Transverse colon (tissue), 4 donors: ENCODE results near the gene INSM1. TPM values are rescaled to one million over a fixed set of nuclear protein-coding genes. Genes with fewer than 3 reads are reported as not detected.

ENCODE experiments used
- DNase-seq: peaks from one replicate; pipeline ENCODE4 v3.0.0-alpha.2; 2019
- H3K27ac ChIP-seq, 4 donors: fragments of 200-600 bp; sonication (generic); 2 replicates each; pipeline ENCODE4 v1.5.1; 2016 to 2018; ENCODE audit warnings: inconsistent platforms in 4 of 4
- H3K27me3 ChIP-seq: fragments of 200-600 bp; sonication (generic); 2 replicates; pipeline ENCODE4 v1.5.1; 2017; ENCODE audit warnings: inconsistent platforms
- H3K36me3 ChIP-seq, 4 donors: fragments of 200-600 bp; sonication (generic); 2 replicates each; pipeline ENCODE4 v1.5.1; 2017 to 2019; ENCODE audit warnings: inconsistent platforms in 4 of 4
- H3K4me1 ChIP-seq, 4 donors: fragments of 200-600 bp; sonication (generic); 2 replicates each; pipeline ENCODE4 v1.5.1; 2017 to 2020; ENCODE audit warnings: inconsistent platforms in 4 of 4
- H3K4me3 ChIP-seq, 4 donors: fragments of 200-600 bp; sonication (generic); 1 replicate in 1 of 4; 2 replicates in 3 of 4; pipeline versions ENCODE4 v1.5.1 to v1.6.1; 2017 to 2019; ENCODE audit warnings: inconsistent platforms in 4 of 4
- H3K9me3 ChIP-seq, 2 donors: fragments of 200-600 bp; sonication (generic); 2 replicates each; pipeline ENCODE4 v1.5.1; 2017 to 2019; ENCODE audit warnings: inconsistent platforms in 2 of 2
- CTCF ChIP-seq, 5 experiments: fragments of 200-600 bp in 3 of 5; fragments of 450-650 bp in 2 of 5; sonication (generic) in 3 of 5; IDR thresholded peaks; 1 replicate in 2 of 5; 2 replicates in 3 of 5; pipeline ENCODE4 v1.5.1; 2016 to 2017; ENCODE audit warnings: antibody characterized with exemption in 5 of 5, inconsistent platforms in 3 of 5, mild to moderate bottlenecking in 2 of 5, moderate library complexity in 1 of 5
- EP300 ChIP-seq: sonication (generic); formaldehyde crosslinking; IDR thresholded peaks from one replicate; pipeline ENCODE4 v1.6.1; 2017; ENCODE audit warnings: antibody characterized with exemption, low read depth
- POLR2A ChIP-seq: fragments of 450-650 bp; IDR thresholded peaks from one replicate; pipeline ENCODE4 v1.6.1; 2016; ENCODE audit warnings: antibody characterized with exemption, mild to moderate bottlenecking, moderate library complexity
- POLR2AphosphoS5 ChIP-seq, 3 donors: sonication (generic); formaldehyde crosslinking; IDR thresholded peaks; one replicate each; pipeline ENCODE4 v1.6.1; 2016; ENCODE audit warnings: antibody characterized with exemption in 3 of 3
- WGBS, 2 donors: methylation state at CpG; one replicate each; pipeline ENCODE4 v1.1.5; 2018; ENCODE audit warnings: low coverage in 1 of 2; 5-methylcytosine and 5-hydroxymethylcytosine counted together
- in situ Hi-C, 4 donors: fragments of 200-750 bp; cut with MboI; loops; one replicate each; pipeline versions ENCODE4 v1.15.0 to v1.15.1; 2017; ENCODE audit warnings: low sequenced_read_pairs in 3 of 4, low pct_ligation_motif_present in 1 of 4, low pct_unique_long_range_greater_than_20kb in 1 of 4
- intact Hi-C: fragments of 100-400 bp; cut with DNase I; formaldehyde crosslinking; loops from one replicate; pipeline ENCODE4 v1.15.1; 2023; ENCODE audit warnings: low total_unique reads
- total RNA-seq, 4 donors: library from RNA; depleted of rRNA; stranded (reverse); fragments of >200 nt; gene quantifications; one replicate each; pipeline ENCODE4 v1.1.0, GENCODE V29; 2016

Gene INSM1
- total RNA-seq, 4 donors from 2014 or later = 0.60 to 3.0 (median 1.4) TPM

- Histone ChIP-seq H3K36me3 (no peaks in the 10 kb centered on the region), H3K27ac (no peak overlapping the region), H3K4me3 (no peak overlapping the region), H3K4me1 (no peaks in the 10 kb centered on the region), H3K27me3 (no peaks in the 10 kb centered on the region), H3K9me3 (no peaks in the 10 kb centered on the region)
- WGBS, 2 donors = 85 to 100% methylated on average over 1 to 2 of the region's 2 CpGs
- in situ Hi-C loops (no loop called here), intact Hi-C loops (no loop called here)
- no peak for DNase-seq
- no peak for TF ChIP-seq CTCF (IDR thresholded peaks at IDR 0.05)
- no peak for TF ChIP-seq POLR2AphosphoS5 (IDR thresholded peaks at IDR 0.05)
- no peak for TF ChIP-seq EP300
- TF ChIP-seq POLR2A = no peak
These were observed 36.1 kb upstream of the INSM1 start for GRCh38 chr20:20331817-20332216.

GRCh38 chr20:20333866-20334265 lies 34.0 kb upstream of the INSM1 start:
- Histone ChIP-seq H3K4me3 (no peak overlapping the region), H3K4me1 (no peaks in the 10 kb centered on the region), H3K27me3 (no peaks in the 10 kb centered on the region), H3K9me3 (no peaks in the 10 kb centered on the region), H3K36me3 (no peaks in the 10 kb centered on the region), H3K27ac (no peak overlapping the region)
- DNase-seq = no peak
- intact Hi-C loops (no loop called here), in situ Hi-C loops (no loop called here)
- WGBS, 2 donors = 60 to 75% methylated on average over 3 to 6 of the region's 6 CpGs
- no peak for TF ChIP-seq POLR2A
- TF ChIP-seq CTCF (IDR thresholded peaks at IDR 0.05) = no peak
- TF ChIP-seq EP300 = no peak
- TF ChIP-seq POLR2AphosphoS5 (IDR thresholded peaks at IDR 0.05) = no peak

GRCh38 chr20:20334489-20334888 lies 33.4 kb upstream of the INSM1 start:
- whole genome bisulfite sequencing, 2 donors = 39 to 40% methylated on average over 5 of the region's 5 CpGs
- no peak overlapping the region for H3K27ac ChIP-seq
- H3K9me3 ChIP-seq = no peaks in the 10 kb centered on the region
- intact Hi-C loops (no loop called here), in situ Hi-C loops (no loop called here)
- no peaks in the 10 kb centered on the region for H3K4me1 ChIP-seq
- H3K4me3 ChIP-seq = no peak overlapping the region
- H3K36me3 ChIP-seq = no peaks in the 10 kb centered on the region
- no peaks in the 10 kb centered on the region for H3K27me3 ChIP-seq
- TF ChIP-seq EP300 (no peak), CTCF (IDR thresholded peaks at IDR 0.05) (no peak), POLR2AphosphoS5 (IDR thresholded peaks at IDR 0.05) (no peak), POLR2A (no peak)
- DNase-seq = no peak

DNA sequence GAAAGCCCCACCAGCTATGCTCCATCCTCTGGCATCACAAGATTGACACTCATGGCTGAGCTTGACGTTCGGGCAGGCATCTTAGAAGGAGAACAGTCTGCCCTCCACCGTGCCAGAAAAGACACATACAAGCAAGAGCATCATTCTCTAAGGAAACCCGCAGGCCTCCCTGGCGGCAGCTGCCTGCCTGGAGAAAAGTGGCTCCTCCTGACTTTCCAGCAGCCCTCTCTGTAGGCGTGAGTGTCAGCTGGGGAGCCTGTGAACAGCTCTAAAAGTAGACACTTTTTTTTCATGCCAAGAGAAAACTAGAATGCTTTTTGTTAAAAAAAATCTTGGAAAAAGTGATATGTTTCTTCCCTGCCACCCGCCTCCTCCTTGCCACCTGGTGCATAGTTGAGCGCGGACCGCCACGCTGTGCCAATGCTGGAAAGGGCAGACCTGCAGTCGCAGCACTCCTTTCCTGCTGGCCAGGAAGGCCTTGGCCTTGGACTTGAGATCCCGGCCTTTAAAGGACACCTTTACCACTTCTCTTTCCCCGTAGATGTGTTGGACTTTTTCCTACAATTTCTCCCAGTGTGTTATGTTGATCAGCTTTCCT lies 29.7 kb upstream of the INSM1 start:
- DNase-seq = no peak
- no peaks in the 10 kb centered on the region for H3K4me1 ChIP-seq
- TF ChIP-seq CTCF (IDR thresholded peaks at IDR 0.05) (no peak), POLR2A (no peak), EP300 (no peak), POLR2AphosphoS5 (IDR thresholded peaks at IDR 0.05) (no peak)
- in situ Hi-C loops (no loop called here), intact Hi-C loops (no loop called here)
- peaks cover 2% of the 10 kb centered on the region for H3K27me3 ChIP-seq
- no peaks in the 10 kb centered on the region for H3K9me3 ChIP-seq
- 80 to 93% methylated on average over 5 to 14 of the region's 14 CpGs for WGBS, 2 donors
- H3K4me3 ChIP-seq = no peak overlapping the region
- H3K27ac ChIP-seq = no peak overlapping the region
- no peaks in the 10 kb centered on the region for H3K36me3 ChIP-seq
